AG08396 (cell line): ENCODE results near the gene ANXA11.

Experiments
- DNase-seq: peaks from one replicate; pipeline ENCODE4 v3.0.0; 2012; ENCODE audit warnings: low spot score, mixed read lengths

ANXA11 gene

DNA sequence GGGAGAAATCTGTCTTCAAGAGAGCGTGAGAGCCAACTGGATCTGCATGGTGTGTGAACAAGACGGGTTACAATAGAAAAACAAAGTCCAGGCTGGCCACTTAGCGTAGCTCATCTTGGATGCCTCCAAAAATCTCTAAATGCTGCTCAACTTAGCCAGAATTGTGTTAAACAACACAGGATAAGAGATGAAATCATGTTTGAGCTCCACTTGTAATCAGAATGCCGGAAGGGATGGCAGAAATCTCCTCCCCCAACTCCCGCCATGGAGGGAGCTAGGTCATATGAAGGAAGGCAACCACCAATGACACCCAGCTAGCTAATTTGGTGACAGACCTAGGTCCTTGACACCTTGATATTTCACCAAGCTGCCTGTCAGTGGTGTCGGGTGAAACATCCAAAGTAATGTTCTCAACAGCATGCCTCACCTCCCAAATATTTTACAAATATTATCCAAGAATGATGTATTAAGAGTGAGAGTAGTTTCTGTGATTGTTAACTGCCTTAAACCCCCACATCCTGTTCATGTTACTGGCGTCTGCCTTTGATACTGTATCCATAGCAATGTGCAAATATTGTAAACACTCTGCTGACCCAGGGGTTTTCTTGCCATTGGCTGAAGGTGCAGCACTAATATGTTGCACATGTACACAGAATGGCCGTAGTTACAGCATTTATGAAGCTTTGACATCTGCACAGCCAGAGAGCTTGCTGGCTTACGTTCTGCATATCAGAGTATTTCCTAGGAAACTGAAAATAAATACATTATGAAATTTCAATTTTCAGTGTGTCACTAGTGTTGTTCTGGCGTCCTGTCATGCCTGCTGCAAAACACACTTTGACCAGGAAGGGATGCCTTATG is 101.0 kb downstream of the ANXA11 start:
- peak; percentile 80 for DNase-seq
